Measurements from ENCODE around the gene TLE4. TPM values are rescaled to one million over a fixed set of nuclear protein-coding genes. Genes with fewer than 3 reads are reported as not detected.

The TLE4 gene
- total RNA-seq, 1 experiment from 2014 or later = 8.1 TPM

- no TSS peak for BruUV-seq (replicated peaks)
- DNase-seq = no peak
- Histone ChIP-seq H3K27me3 (replicated peaks; ENCODE audit: control insufficient read depth, insufficient read depth, low read length) (no peaks in the 10 kb centered on the region), H3K4me1 (no peaks in the 10 kb centered on the region), H3K36me3 (ENCODE audit: control insufficient read depth, insufficient read depth, low read length) (no peaks in the 10 kb centered on the region), H3K4me3 (ENCODE audit: low read depth, low read length) (no peak overlapping the region), H3K9me3 (no peaks in the 10 kb centered on the region)
- Mint-ChIP-seq H3K27ac (ENCODE audit: unreplicated experiment) (no peak overlapping the region), H3K9me3 (ENCODE audit: unreplicated experiment) (no peaks in the 10 kb centered on the region), H3K4me3 (ENCODE audit: unreplicated experiment) (no peak overlapping the region), H3K4me1 (ENCODE audit: low read depth, unreplicated experiment) (no peaks in the 10 kb centered on the region), H3K27me3 (ENCODE audit: insufficient read depth, unreplicated experiment) (no peaks in the 10 kb centered on the region), H3K36me3 (ENCODE audit: insufficient read depth, unreplicated experiment) (no peaks in the 10 kb centered on the region)
- intact Hi-C loops (cut with micrococcal nuclease; ENCODE audit: unreplicated experiment) = no loop called here
- ChIA-PET POLR2A (no interaction called here), CTCF (no interaction called here)
- TF ChIP-seq CTCF (IDR thresholded peaks at IDR 0.05; ENCODE audit: insufficient read depth in 1 of 2, low read depth in 1 of 2, low read length in 1 of 2, severe bottlenecking in 1 of 2, unreplicated experiment in 1 of 2) = no peak
These were observed 184.6 kb downstream of the TLE4 start for GRCh38 chr9:79756414-79756813.

- BruUV-seq (replicated peaks) = no TSS peak
- Mint-ChIP-seq H3K27me3 (ENCODE audit: insufficient read depth, unreplicated experiment) (no peaks in the 10 kb centered on the region), H3K9me3 (ENCODE audit: unreplicated experiment) (no peaks in the 10 kb centered on the region), H3K27ac (ENCODE audit: unreplicated experiment) (no peak overlapping the region), H3K4me1 (ENCODE audit: low read depth, unreplicated experiment) (no peaks in the 10 kb centered on the region), H3K4me3 (ENCODE audit: unreplicated experiment) (no peak overlapping the region), H3K36me3 (ENCODE audit: insufficient read depth, unreplicated experiment) (no peaks in the 10 kb centered on the region)
- no peaks in the 10 kb centered on the region for H3K9me3 ChIP-seq
- H3K27me3 ChIP-seq (replicated peaks; ENCODE audit: control insufficient read depth, insufficient read depth, low read length) = no peaks in the 10 kb centered on the region
- no peak for TF ChIP-seq CTCF (IDR thresholded peaks at IDR 0.05; ENCODE audit: insufficient read depth in 1 of 2, low read depth in 1 of 2, low read length in 1 of 2, severe bottlenecking in 1 of 2, unreplicated experiment in 1 of 2)
- H3K36me3 ChIP-seq (ENCODE audit: control insufficient read depth, insufficient read depth, low read length) = no peaks in the 10 kb centered on the region
- intact Hi-C loops (cut with micrococcal nuclease; ENCODE audit: unreplicated experiment) = no loop called here
- no peak overlapping the region for H3K4me3 ChIP-seq (ENCODE audit: low read depth, low read length)
- POLR2A ChIA-PET = no interaction called here
- CTCF ChIA-PET = no interaction called here
- H3K4me1 ChIP-seq = no peaks in the 10 kb centered on the region
- DNase-seq = no peak
These were observed 185.3 kb downstream of the TLE4 start for GRCh38 chr9:79757074-79757473.

GRCh38 chr9:79757881-79758669, 186.3 kb downstream of the TLE4 start:
- no peak for DNase-seq
- intact Hi-C loops (cut with micrococcal nuclease; ENCODE audit: unreplicated experiment) = no loop called here
- Mint-ChIP-seq H3K36me3 (ENCODE audit: insufficient read depth, unreplicated experiment) (no peaks in the 10 kb centered on the region), H3K27ac (ENCODE audit: unreplicated experiment) (no peak overlapping the region), H3K27me3 (ENCODE audit: insufficient read depth, unreplicated experiment) (no peaks in the 10 kb centered on the region), H3K9me3 (ENCODE audit: unreplicated experiment) (no peaks in the 10 kb centered on the region), H3K4me3 (ENCODE audit: unreplicated experiment) (no peak overlapping the region), H3K4me1 (ENCODE audit: low read depth, unreplicated experiment) (no peaks in the 10 kb centered on the region)
- CTCF ChIA-PET = no interaction called here
- Histone ChIP-seq H3K27me3 (replicated peaks; ENCODE audit: control insufficient read depth, insufficient read depth, low read length) (no peaks in the 10 kb centered on the region), H3K9me3 (no peaks in the 10 kb centered on the region), H3K4me3 (ENCODE audit: low read depth, low read length) (no peak overlapping the region), H3K36me3 (ENCODE audit: control insufficient read depth, insufficient read depth, low read length) (no peaks in the 10 kb centered on the region), H3K4me1 (no peaks in the 10 kb centered on the region)
- no TSS peak for BruUV-seq (replicated peaks)
- TF ChIP-seq CTCF (IDR thresholded peaks at IDR 0.05; ENCODE audit: insufficient read depth in 1 of 2, low read depth in 1 of 2, low read length in 1 of 2, severe bottlenecking in 1 of 2, unreplicated experiment in 1 of 2) = peak in 1 of 2 experiments; percentile 8
- POLR2A ChIA-PET = no interaction called here
